ENCODE measurements around the gene MYLK. TPM values are rescaled to one million over a fixed set of nuclear protein-coding genes. Genes with fewer than 3 reads are reported as not detected.

Gene MYLK
- total RNA-seq, 1 donor from 2014 or later, result 80.3 TPM

DNA sequence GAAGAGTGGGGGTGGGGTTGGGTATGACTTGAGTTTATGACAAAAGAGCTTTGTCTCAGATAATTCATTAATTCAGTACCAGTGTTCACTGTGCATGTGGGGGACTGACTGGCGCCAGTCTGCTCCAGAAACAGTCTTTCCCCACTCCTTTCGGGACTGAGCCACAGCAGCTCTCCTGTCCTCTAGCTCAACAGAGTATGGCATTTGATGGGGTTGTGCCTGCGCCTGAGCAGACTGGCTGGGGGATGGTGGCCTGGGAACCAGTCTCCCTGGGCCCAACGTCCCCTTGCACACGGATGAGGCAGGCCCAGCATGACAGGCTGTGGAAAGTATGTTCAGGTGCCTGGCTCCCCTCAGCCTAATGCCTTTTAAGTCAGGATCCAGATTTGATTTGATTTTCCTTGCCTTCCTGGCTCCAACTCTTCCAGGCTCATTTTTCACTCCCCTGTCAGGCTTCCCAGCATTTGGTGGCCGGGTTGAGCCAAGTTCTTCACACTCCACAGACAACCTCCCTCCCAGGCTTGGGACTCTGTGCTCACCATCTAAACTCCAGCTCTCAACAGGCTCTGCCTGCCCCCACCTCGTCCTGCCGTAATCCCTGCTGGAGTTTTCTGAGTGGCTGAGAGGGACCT lies 105.0 kb downstream of the MYLK start:
- no peak for DNase-seq (ENCODE audit: low spot score)

DNA sequence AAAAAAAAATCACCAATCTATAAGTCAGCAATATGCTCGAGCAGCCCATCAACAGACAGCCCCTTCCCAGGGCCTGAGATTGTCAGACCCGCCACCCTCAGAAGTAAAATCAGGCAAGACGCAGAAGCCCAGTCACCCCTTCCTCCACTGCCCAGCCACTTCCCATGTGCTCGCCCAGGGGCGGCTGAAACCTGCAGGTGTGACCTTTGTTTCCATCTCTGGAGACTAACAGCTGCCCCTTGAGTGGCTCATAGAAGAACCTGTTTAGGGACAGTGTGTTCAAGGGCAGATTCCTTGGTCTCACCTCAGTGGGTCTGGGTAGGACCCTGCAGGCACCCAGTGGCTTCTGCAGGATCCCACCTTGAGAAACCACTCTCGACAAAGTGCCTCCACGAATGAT lies 105.6 kb downstream of the MYLK start:
- DNase-seq (ENCODE audit: low spot score), result no peak

DNA sequence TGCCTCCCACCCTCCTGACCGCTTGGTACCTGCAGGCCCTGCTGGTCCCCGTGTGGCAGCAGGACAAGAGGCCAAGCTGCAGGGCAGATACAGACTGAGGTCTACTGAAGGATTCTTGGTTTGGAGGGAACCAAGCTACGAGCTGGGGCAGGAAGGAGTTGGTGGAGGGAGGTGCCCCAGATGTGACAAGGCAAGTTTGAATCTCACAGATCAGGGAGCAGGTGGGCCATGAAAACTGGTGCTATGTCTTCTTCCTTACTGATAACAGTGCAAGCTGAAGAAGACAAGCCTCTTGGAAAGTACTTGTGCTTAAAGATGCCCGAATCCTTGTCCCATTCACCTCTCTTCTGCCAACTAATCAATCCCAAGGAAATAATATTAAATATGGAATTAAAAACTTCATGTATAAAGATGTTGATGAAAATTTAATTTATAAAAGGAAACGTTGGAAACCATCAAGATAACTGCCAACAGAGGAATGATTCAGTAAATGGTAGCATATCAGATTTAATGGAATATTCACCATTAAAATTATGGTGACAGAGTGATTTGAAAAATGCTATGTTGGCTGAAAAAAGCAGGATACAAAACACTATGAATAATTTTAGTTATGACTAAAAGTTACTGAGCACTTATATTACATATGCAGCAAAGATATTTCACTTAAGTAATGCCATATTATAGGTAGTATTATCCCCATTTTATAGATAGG lies 107.9 kb downstream of the MYLK start:
- no peak for DNase-seq (ENCODE audit: low spot score)

DNA sequence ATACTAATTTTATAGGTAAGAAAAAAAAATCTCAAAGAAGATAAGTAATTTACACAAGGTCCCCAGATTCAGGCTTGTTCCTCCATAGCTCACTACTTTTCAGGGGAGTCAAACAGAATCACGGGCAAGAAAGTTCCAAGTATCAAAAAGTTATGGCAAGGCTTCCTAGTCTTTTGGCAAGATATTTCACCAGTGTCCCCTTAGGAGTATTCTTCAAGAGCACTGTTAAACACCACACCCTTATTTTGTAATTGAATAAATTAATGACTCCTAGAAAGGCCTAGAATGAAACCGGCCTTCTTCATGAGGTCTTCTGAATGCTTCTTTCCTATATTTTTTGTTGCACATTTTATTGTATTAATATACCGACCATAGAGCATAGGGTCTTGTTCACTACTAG lies 109.7 kb downstream of the MYLK start:
- DNase-seq (ENCODE audit: low spot score), result no peak

DNA sequence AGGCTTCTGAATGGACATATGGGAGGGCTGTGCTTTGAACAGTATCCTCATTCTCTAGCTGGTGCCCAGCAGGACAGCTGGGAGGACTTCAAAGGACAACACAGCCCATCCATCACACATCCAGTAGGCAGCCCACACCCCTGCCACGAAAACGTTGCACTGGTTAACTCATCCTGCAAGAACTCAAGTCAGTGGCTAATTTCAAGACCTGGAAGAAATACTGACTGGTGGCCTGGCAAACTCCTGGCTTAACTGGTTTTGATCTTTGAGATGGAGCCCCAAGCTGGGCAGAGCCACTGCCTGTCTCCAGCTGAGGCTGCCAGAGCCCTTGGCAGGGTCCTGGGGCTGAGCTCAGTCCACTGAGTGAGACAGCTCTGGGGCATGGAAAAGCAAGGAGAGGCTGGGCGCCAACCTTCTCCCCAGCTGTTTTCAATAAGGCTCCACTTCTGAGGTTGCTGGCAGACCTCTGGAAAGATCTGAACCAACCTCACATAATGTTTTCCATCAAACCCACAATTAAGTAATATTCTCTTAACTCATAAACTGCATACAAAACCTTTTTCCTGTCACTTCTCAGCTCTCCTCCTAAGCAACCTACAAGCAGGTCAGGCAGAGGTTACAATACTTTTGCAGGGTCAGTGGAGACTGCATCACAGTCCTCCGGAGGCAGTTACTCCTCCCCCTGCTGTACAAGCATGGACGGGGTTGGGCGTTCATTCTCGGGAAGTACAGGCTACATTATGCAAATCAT lies 110.3 kb downstream of the MYLK start:
- DNase-seq (ENCODE audit: low spot score), result no peak

DNA sequence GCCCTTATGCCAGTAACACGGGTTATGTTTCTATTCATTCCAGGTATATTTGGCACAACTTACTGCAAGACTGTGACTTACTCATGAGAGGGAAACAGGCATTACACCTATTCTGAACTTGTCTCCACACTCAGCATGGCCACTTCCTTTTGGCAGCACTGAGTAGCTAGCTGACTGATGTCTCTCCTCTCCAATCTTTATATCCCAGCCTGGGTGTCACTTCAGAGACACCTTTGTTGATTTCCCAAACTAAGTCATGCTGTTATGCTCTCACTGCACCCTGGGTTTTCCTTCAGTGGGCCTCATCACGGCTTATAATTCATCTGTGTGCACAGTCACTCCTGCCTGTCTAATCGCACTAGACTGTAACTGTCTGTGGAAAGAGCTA lies 114.8 kb downstream of the MYLK start:
- no peak for DNase-seq (ENCODE audit: low spot score)

DNA sequence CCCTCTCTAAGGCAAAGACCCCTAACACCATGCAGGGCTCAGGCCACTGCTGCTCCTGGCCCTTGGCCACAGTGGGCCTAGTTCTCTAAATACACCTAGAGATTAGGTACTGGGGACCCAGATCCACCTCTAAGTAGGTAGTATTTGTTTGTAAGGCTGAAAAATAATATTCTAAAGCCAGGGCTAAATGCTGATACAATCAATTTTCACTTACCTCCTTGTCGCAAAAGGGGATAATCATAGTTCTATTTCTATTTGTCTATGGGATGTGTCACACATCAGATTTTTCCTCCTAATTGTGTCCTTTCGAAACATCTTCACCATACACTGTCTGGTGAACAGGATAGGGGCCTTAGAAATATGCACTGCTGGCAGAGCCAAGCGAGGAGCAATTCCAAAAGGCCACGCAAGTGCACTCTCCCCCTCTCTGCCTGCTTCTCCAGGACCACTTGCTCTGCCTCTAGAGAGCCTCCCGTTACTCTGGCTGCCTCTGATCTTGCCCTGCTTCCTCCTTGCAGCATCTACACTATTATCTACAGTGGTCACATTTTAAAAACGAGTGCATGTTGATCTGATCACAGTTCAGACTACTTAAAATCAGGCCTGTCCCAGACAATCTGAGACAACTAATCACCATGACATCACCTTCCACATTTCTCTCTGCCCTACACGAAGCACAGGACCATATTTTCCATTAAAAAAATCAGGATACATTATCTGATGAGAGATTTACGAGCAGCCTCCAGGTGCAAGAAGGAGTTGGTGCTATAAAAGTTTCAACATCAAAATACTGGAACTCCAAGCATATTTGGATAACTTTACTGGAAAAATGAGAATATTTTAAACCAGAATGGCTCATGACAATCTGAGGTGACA lies 115.4 kb downstream of the MYLK start:
- DNase-seq (ENCODE audit: low spot score), result no peak

DNA sequence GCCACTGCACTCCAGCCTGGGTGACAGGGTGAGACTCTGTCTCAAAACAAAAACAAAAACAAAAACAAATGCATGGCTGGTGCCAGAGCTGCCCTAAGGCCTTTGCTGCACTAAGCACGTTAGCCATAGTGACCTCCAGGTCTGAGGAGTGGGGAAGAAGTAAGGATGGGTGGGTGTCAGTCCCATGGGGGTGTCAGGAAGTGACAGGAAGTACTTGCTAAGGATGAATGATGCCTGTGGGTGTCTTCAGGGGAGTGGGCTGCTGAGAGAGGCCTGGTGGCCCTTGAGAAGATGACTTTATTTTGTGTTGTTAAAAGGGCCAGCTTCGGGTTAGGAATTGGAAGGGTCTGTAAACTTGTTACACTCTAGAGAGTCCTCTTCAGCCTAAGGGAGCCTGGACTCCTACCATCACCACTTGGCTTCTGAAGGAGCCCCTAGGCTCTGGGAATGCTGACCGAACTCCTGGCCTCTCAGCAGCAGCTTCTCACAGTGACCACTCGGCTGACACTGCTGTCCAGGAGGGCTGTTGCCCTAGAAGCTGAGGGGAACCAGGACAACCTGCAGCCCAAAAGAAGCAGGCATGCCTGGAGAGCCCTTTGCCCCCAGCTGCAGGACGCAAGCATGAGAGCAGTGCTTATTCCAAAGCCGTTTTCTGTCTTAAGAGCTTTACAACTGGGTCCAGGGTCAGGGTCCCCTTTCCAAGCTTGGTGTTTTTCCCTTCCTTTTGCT lies 116.4 kb downstream of the MYLK start:
- no peak for DNase-seq (ENCODE audit: low spot score)

DNA sequence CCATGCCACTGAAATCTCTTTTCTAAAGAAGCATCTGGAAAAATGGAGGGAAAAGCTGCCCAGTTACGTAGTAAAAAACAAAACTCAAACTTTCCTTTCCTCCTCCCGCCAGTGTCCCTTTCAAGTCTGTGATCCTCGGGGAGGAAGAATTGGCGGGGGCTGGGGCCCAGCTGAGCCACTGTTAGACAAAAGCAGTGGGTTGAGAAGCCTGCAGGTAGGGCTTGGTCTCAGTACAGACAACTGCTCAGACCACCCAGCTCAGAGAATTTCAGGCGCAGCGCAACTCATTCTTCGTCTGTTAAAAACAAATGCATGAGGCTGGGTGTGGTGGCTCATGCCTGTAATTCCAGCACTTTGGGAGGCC lies 117.1 kb downstream of the MYLK start:
- no peak for DNase-seq (ENCODE audit: low spot score)

DNA sequence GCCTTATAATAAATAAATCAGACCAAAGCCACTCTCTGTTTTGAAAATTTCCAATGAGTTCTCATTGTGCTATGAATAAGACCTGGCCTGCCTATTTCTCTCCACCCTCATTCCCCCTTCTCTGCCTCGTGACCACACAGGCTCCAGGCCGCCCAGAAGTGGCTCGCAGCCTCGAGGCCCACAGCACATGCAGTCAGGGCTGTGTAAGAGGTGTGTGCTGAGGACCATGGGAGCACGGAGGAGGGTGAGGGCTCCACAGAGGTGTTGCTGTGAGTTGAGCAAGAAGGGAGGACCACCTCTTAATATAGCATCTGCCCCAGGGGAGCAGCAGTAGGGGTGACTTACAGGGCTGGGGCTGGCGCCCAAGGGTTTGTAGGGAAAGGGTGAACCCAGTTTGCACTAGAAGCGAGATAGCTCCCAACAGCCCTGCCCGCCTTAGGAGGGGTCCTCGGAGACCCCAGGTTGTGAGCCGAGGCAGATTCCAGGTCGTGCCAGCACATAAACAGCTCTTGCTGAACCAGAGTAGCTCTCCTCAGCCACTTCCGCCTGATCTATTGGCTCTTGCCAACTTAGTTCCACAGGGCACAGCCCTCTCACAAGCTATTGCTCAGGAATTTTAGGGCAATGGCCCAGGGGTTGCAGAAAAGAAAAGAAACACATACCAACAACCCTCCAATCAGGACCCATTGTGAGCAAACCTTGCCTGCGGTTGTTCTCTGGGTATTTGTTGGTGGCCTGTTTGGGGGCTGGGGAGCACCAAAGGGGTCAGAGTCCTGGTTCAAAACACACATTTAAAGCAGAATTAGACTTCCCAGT lies 117.7 kb downstream of the MYLK start:
- no peak for DNase-seq (ENCODE audit: low spot score)

DNA sequence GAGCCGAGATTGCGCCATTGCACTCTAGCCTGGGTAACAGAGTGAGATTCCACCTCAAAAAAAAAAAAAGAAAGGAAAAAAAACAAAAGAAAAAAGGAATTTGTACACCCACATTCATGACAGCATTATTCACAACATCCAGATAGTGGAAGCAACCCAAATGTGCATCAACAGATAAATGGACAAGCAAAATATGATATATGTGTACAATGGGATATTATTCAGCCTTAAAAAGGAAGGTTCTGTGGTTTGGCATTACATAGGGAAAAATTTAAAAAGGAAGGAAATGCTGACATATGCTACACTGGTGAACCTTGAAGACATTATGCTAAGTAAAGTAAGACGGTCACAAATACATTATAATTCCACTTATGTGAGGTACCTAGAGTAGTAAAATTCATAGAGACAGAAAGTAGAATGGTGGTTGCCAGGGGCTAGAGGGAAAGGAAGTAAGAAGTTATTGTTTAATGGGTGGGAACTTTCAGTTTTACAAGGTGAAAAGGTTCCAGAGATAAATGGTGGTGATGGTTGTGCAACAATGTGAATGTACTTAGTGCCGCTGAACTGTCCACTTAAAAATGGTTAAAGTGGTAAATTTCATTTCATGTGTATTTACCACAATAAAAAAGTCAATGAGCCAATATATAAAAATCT lies 118.5 kb downstream of the MYLK start:
- no peak for DNase-seq (ENCODE audit: low spot score)

DNA sequence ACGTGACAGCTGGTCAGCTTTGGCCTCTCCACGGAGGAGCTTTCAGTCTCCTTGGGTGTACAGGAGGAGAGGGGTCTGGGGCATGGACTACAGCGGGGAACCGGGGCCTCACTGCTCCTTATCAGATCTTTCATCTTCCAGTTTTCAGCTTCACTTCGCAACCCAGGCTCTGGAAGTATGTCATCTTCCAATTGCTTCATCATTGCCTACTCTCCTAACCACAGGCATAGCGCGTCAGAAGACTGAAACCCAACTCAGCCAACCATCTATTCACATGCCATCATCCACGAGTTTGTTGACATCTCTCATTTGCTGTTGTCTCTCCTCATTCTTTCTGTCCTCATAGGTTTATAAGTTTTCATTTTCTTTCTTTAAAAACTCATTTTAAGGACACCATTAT lies 119.5 kb downstream of the MYLK start:
- DNase-seq (ENCODE audit: low spot score), result no peak

DNA sequence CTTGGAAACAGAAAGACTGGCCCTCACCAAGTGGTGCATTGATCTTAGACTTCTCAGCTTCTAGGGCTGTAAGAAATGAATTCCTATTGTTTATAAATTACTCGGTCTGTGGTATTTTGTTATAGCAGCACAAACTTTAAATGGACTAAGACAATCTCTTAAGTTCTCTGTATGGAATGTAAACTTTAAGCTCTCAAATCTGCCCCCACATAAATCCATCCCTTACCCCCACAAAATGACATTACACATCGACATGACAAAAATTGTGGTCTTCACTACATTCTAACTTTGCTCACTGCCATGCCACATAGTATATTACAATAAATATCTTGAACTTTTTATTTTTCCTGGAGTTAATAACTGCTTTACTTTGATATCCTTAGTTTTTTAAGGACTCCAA lies 121.3 kb downstream of the MYLK start:
- no peak for DNase-seq (ENCODE audit: low spot score)

DNA sequence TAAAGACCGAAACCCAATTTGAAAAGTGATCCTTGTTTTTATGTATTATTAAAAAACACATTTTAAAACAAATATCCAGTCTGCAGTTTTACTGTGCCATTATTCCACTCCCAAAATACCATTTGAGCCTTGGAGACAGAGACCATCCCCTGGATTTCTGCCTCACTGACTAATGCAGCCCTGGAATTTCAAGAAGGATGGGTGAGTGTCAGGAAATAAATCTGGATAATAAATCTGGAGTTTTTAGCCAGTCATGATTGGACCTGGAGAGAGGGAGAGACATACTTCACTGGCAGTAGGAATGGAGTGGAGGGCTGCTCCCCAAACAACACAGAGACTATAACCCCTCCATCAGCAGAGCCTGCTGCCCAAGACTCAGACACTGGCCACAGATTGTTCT lies 123.3 kb downstream of the MYLK start:
- no peak for DNase-seq (ENCODE audit: low spot score)

DNA sequence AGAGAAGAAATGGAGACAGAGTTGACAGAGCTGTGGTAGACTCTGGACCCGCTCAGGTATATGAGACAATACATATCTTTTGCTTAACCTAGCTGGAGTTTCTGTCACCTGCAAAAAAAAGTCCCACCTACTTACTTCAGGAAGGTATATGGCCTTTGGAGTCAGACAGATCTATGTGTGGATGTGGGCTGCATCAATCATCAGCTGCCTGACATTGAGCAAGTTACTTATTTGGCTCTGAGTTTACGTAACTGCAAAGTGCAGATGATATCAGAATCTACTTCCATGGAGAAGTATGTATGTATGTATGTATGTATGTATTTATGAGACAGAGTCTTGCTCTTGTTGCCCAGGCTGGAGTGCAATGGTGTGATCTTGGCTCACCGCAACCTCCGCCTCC lies 124.3 kb downstream of the MYLK start:
- no peak for DNase-seq (ENCODE audit: low spot score)

DNA sequence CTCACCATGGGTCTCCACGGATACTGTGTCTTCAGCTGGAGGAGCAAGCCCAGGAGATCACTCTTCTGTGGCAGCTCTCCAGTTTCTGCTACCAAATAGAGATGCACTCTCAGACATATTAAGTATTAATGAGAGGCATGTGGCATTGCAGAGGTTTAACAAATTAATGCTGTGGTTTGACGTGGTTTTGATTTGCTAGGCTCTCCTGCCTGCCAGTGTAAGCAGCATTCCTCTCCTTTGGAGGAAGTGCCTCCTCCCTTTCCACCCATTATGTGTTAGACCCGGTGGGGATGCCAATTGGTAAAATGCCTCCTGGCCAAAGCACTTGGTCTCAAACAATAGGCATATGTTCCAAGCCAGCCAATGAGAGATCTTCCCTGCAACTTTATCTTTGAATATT lies 124.8 kb downstream of the MYLK start:
- DNase-seq (ENCODE audit: low spot score), result no peak

DNA sequence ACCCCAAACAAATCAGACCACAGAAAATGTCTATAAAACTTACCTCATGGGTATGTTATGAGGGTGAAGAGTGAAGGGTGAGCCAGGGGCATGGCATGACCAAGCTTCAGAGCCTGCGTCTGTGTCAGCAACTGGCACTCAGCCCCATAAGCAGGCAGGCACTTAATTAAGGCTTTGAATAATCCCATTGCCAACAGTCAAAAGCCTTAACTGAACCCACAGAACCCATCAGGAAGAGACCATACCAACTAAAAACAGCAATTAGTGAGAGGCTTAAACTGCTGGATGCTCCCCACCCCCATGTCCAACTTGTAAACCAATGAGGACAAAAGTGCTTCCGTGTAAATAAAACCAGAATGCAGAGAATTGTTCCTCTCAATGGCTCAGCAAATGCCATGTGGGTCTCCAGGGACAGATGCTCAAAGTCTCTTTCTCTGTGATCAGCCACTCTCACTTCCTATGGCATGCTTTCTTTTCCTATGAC lies 126.0 kb downstream of the MYLK start:
- no peak for DNase-seq (ENCODE audit: low spot score)

DNA sequence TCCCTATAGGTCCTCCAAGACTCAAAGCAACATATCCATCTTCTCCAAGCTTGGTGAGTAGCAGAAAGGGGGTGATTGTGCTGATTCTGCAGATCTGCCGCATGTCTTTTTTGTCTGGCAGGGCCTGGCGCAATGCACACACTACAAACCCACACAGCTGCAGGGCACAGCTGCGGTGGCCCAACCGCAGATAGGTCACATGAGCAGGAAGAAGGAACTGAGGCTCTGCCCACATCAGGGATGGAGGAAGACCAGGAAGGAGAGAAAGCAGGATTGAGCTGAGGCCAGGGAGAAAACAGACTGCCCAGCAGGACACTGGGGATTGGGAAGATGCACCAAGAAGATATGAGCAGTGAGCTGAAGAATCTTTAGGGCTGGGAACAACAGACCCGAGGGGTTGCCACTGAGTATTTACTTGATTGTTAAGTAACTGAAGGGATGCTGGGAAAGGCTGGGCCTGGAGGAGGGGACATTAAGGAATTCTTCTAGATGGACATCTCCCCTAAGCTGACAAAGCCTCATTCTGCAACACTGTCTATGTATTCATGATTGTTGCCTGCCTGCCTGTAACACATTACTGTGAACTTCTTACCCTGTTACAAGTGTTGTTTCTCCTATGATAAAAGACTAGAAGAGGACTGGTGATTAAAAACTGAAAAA lies 126.7 kb downstream of the MYLK start:
- no peak for DNase-seq (ENCODE audit: low spot score)

DNA sequence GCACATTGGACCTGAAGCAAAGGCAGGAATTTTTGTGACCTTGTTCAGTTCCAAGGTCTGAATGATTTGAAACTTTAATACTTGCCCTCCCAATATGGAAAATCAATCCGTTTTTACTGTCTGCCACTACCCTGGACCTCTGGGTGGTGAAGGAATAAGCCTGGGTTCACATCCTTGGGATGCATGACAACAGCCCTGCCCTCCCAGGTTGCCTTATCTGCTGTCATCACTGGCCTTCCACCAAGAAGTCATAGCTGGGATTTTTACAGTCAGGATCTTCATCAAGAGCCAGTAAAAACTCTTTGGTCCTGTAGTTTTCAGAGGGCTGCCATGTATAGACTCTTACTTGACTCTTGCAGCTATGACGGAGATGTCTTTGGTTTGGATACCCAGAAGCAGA lies 128.6 kb downstream of the MYLK start:
- DNase-seq (ENCODE audit: low spot score), result no peak
